ENCODE data around the gene RGS19. TPM values are rescaled to one million over a fixed set of nuclear protein-coding genes. Genes with fewer than 3 reads are reported as not detected.

The RGS19 gene
- total and polyA plus RNA-seq, 9 donors: 4.9 to 10.4 (median 7.2) TPM

DNA sequence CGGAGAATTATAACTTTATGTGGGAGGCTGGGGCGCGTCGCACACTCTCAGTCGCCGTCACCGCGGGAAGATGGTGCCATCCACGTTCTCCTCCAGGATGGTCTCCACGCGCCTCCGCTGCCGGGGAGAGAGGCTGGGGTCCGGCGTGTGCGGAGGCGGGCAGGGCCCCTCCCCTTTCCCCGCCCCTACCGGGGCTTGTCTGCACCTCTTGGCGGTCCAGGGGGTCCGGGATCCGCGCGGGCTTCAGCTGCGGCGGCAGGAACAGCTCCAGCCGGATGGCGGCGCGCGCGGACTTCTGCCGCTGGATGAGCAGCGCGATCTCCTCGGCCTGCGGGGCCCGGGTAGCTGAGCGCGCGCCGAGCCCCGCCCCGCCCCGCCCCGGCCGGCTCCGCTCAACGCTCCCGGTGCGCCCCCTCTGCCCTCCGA lies 4.1 kb upstream of the RGS19 start:
- peaks cover 8% of the 10 kb centered on the region for H3K9me3 ChIP-seq (replicated peaks; ENCODE audit: control insufficient read depth, low read depth, low read length)
- 0% methylated on average over 52 of the region's 52 CpGs for WGBS (ENCODE audit: insufficient coverage)
- peaks cover 57% of the 10 kb centered on the region for H3K27me3 ChIP-seq (ENCODE audit: control insufficient read depth, insufficient read depth, low read length)
- H3K4me1 ChIP-seq (ENCODE audit: control insufficient read depth, insufficient read depth, low read length): peaks cover 37% of the 10 kb centered on the region
- H3K36me3 ChIP-seq (ENCODE audit: control insufficient read depth, insufficient read depth, low read length): no peaks in the 10 kb centered on the region
- no peak overlapping the region for H3K27ac ChIP-seq (ENCODE audit: low read length)
- peak; percentile 83 for DNase-seq
- H3K4me3 ChIP-seq (ENCODE audit: low read length): peak overlapping the region; percentile 26

DNA sequence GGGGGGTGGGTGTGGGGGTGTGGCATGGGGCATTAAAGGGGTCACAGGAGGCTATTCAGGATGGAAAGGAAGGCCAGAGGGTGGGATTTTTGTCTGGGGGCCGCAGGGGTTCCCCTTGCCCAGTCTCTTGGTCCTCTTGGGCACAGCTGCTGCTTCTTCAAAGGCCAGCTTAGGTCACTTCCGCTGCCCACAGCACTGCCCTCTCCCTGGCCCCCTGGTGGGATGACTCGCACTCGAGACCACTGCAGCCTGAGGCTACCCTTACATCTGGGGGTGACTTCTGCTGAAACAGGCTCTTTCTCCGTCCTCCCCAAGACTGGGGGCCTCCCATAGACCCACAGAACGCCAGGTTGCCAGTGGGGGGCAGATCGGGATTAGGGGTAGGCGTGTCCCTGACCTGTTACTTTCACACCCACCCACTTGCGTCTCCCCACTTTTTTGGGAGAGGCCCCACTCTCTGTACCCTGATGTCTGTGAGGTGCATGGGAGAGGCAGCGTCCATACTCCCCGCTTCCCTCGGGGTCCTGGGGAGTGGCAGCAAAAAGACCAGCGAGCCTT lies 3.6 kb upstream of the RGS19 start:
- Histone ChIP-seq H3K4me1 (ENCODE audit: control insufficient read depth, insufficient read depth, low read length) (peaks cover 42% of the 10 kb centered on the region), H3K27me3 (ENCODE audit: control insufficient read depth, insufficient read depth, low read length) (peaks cover 54% of the 10 kb centered on the region), H3K4me3 (ENCODE audit: low read length) (peak overlapping the region; percentile 26), H3K36me3 (ENCODE audit: control insufficient read depth, insufficient read depth, low read length) (no peaks in the 10 kb centered on the region), H3K9me3 (replicated peaks; ENCODE audit: control insufficient read depth, low read depth, low read length) (peaks cover 7% of the 10 kb centered on the region), H3K27ac (ENCODE audit: low read length) (no peak overlapping the region)
- WGBS (ENCODE audit: insufficient coverage): 6% methylated on average over 7 of the region's 13 CpGs
- no peak for DNase-seq

DNA sequence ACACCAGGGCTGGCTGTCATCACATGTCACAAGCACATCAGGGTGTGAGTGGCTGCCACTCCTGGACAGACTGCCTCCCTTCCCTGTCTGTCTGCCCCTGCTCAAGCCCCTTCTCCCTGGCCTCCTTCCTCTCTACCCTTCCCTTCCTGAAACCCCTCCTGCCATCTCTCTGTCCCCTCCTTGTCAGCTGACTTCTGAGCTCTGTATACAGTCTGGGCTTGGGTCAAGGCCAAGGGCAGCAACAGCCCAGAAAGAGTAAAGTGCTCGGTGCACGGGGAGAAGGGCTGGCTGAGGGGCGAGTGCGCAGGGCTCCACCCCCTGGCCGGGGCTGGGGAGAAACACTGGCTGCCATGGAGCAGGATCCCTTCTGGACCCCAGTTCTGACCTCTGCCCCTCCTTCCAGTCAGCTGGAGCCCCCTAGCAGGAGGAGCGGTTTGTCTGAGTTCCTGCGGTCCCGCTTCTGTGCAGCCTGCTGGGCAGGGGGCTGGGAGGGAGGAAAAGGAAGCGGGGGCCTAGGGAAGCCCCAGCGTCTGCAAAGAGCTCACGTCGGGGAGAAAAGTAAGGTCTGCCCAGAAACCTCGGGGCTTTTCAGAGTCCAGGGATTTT lies 2.9 kb upstream of the RGS19 start:
- H3K36me3 ChIP-seq (ENCODE audit: control insufficient read depth, insufficient read depth, low read length): no peaks in the 10 kb centered on the region
- DNase-seq: no peak
- peaks cover 42% of the 10 kb centered on the region for H3K4me1 ChIP-seq (ENCODE audit: control insufficient read depth, insufficient read depth, low read length)
- 10% methylated on average over 10 of the region's 13 CpGs for WGBS (ENCODE audit: insufficient coverage)
- H3K9me3 ChIP-seq (replicated peaks; ENCODE audit: control insufficient read depth, low read depth, low read length): peaks cover 3% of the 10 kb centered on the region
- H3K27ac ChIP-seq (ENCODE audit: low read length): no peak overlapping the region
- H3K27me3 ChIP-seq (ENCODE audit: control insufficient read depth, insufficient read depth, low read length): peaks cover 51% of the 10 kb centered on the region
- H3K4me3 ChIP-seq (ENCODE audit: low read length): no peak overlapping the region

DNA sequence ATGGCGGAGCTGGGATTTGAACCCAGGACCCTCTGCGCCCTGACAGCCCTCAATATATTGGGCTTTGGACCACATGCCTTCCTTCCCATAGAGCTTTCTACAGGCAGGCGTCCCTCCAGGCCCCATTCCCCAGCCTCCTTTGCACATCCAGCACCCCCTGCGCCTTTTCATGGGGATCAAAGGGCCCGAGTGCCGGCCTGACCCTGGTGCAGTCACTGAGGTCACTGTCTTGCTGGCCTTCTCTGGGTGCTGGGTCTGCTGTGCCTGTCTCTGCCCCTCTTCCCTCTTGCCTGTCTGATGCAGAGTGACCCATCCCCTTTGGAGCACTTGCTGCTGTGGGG lies 2.3 kb upstream of the RGS19 start:
- 83% methylated on average over 6 of the region's 6 CpGs for WGBS (ENCODE audit: insufficient coverage)
- H3K4me1 ChIP-seq (ENCODE audit: control insufficient read depth, insufficient read depth, low read length): peaks cover 42% of the 10 kb centered on the region
- H3K9me3 ChIP-seq (replicated peaks; ENCODE audit: control insufficient read depth, low read depth, low read length): peaks cover under 1% of the 10 kb centered on the region
- no peak overlapping the region for H3K4me3 ChIP-seq (ENCODE audit: low read length)
- H3K36me3 ChIP-seq (ENCODE audit: control insufficient read depth, insufficient read depth, low read length): no peaks in the 10 kb centered on the region
- DNase-seq: no peak
- H3K27ac ChIP-seq (ENCODE audit: low read length): no peak overlapping the region
- H3K27me3 ChIP-seq (ENCODE audit: control insufficient read depth, insufficient read depth, low read length): peaks cover 49% of the 10 kb centered on the region

DNA sequence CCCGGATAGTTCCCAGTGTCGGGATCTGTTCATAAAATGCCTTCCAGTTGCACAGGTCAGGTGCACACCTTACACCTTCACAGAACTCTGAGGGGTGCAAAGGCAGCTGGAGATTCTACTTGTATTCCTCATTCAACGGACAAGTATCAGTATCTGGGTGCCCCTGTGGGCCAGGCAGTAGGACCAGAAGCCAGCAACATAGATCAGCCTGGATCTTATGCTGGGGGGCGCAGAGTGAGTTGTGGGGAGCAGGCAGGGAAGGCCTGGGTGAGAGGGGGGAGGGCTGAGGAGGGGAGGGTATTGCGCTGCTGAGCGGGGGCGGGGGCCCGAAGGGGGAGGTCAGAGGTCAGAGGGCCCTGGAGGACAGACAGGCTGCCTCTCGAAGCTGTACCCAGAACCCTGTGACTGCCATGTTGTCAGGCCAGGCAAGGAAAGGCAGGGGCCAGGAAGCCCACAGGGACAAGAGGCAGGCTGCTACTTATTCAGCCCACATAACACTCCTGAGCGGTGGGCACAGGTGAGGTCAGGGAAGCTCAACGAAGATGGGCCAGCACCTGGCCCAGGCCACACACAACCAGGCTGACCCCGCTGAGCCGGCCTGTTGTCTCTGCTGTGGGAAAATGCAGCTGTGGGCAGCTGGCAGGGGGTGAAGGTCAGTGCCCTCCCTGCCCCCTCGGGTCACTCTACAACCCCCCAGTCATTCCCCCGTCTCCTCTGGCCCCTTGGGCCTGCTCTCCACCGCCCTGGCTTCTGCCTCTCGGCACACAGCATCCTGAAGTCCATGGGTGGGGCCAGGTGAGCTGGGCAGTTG lies 1.7 kb upstream of the RGS19 start:
- H3K4me1 ChIP-seq (ENCODE audit: control insufficient read depth, insufficient read depth, low read length): peaks cover 42% of the 10 kb centered on the region
- 58% methylated on average over 10 of the region's 17 CpGs for WGBS (ENCODE audit: insufficient coverage)

DNA sequence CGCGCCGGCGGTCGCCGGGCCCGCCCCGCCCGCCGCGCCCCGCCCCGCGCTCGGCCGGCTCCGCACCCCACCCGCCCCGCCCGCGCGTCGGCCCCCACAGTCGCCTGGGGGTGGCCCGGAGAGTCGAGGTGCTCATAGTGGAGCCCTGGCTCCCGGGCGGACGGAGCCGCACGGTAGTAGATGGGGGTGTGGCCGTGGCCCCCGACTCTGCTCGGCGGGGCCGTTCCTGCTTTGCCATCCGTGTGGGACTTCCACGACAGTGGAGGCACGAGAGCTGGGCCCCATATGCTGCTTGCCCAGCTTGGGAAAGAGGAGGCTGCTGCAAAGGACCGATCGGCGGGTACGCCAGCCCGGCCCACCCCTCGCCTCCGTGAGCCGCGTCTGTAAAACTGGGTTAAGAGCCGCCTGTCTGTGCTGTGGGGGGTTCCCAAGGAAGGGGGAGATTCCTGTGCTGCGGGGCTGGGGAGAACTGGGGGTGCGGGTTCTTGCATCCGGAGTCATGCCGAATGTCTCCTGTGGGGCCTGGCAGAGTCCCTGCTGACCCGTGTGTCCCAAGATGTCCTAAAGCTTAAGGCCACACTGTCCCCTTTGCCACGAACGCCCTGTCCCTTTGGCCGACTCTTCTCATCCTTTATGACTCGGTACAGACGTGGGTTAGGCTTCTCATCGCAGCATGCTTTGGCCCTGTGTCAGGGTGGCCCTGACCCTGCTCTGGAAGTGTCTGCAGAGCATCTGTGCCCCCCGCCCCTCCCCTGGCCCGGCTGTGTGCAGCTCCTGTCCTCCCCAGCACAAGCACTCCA lies 895 bp upstream of the RGS19 start, which contains the start of gene OPRL1:
TSS of gene OPRL1 (plus strand) at position 70 of the 800 bp plus-strand sequence. CDS start 12,639 bp downstream, outside the sequence.
- WGBS (ENCODE audit: insufficient coverage): 5% methylated on average over 46 of the region's 62 CpGs
- Histone ChIP-seq H3K27me3 (ENCODE audit: control insufficient read depth, insufficient read depth, low read length) (peaks cover 36% of the 10 kb centered on the region), H3K4me1 (ENCODE audit: control insufficient read depth, insufficient read depth, low read length) (peaks cover 42% of the 10 kb centered on the region), H3K27ac (ENCODE audit: low read length) (peak within 1 kb of the TSS; percentile 29), H3K4me3 (ENCODE audit: low read length) (peak within 1 kb of the TSS; percentile 72), H3K36me3 (ENCODE audit: control insufficient read depth, insufficient read depth, low read length) (no peaks in the 10 kb centered on the region), H3K9me3 (replicated peaks; ENCODE audit: control insufficient read depth, low read depth, low read length) (no peaks in the 10 kb centered on the region)
- DNase-seq: no peak

More for the DNA sequence above, 1.7 kb upstream of the RGS19 start:
- Histone ChIP-seq H3K27me3 (ENCODE audit: control insufficient read depth, insufficient read depth, low read length) (peaks cover 44% of the 10 kb centered on the region), H3K9me3 (replicated peaks; ENCODE audit: control insufficient read depth, low read depth, low read length) (no peaks in the 10 kb centered on the region), H3K27ac (ENCODE audit: low read length) (no peak overlapping the region), H3K36me3 (ENCODE audit: control insufficient read depth, insufficient read depth, low read length) (no peaks in the 10 kb centered on the region), H3K4me3 (ENCODE audit: low read length) (peak overlapping the region; percentile 40)
- DNase-seq: no peak

DNA sequence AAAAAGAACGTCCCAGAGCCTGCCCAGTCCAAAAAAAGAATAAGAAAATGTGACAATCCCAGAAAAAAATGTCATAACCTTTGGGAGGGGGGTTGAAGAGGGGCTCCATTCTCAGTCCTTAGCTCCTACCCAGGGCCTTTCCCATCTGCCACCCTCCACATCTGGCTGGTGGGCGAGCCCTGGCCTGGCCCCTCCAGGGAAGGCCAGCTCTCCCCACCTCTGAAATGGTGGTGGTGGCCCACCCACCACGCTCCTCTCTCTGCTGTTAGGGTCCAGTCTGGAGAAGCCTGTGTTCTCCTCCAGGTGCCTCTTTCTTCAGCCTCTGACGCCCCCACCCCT lies 415 bp downstream of the RGS19 start:
- no peaks in the 10 kb centered on the region for H3K9me3 ChIP-seq (replicated peaks; ENCODE audit: control insufficient read depth, low read depth, low read length)
- peaks cover 33% of the 10 kb centered on the region for H3K4me1 ChIP-seq (ENCODE audit: control insufficient read depth, insufficient read depth, low read length)
- H3K27ac ChIP-seq (ENCODE audit: low read length): no peak overlapping the region
- DNase-seq: no peak
- 40% methylated on average over 1 of the region's 4 CpGs for WGBS (ENCODE audit: insufficient coverage)
- peaks cover 3% of the 10 kb centered on the region for H3K36me3 ChIP-seq (ENCODE audit: control insufficient read depth, insufficient read depth, low read length)
- peaks cover 24% of the 10 kb centered on the region for H3K27me3 ChIP-seq (ENCODE audit: control insufficient read depth, insufficient read depth, low read length)
- H3K4me3 ChIP-seq (ENCODE audit: low read length): peak overlapping the region; percentile 72

DNA sequence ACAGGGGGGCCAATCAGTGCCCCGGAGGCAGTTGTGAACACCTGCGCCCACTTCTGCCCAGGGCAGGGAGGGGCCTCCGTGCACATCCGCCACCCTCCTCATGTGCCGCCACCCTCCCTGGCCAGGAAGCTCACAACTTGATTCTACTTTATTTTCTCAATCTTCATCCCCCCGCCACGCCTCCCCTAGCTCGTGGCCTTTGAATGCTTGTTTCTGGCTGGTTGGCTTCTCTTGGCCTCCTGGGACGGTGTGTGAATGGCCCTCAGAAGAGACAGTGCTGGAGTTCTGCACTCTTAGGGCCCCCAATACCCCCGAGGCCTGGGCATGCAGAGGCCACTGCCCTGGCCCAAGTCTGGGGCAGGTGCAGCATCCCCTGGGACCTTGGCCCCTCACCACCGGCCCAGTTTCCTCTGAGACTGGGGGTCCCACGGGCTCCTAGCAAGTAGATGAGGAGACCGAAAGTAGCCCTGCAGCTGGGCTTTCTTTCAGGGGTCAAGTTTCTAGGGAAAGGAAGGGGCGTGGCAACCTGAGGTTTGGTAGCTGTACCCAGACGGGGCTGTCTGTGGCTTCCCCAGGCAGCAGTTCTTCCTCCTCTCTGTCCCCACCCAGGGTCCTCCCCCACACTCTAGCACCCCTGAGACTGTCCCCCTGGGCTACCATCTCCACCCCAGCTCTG lies 1.3 kb downstream of the RGS19 start:
- Histone ChIP-seq H3K4me3 (ENCODE audit: low read length) (peak overlapping the region; percentile 72), H3K27ac (ENCODE audit: low read length) (no peak overlapping the region), H3K4me1 (ENCODE audit: control insufficient read depth, insufficient read depth, low read length) (peaks cover 29% of the 10 kb centered on the region), H3K27me3 (ENCODE audit: control insufficient read depth, insufficient read depth, low read length) (peaks cover 18% of the 10 kb centered on the region), H3K36me3 (ENCODE audit: control insufficient read depth, insufficient read depth, low read length) (peaks cover 7% of the 10 kb centered on the region), H3K9me3 (replicated peaks; ENCODE audit: control insufficient read depth, low read depth, low read length) (no peaks in the 10 kb centered on the region)
- DNase-seq: peak; percentile 30
- WGBS (ENCODE audit: insufficient coverage): 48% methylated on average over 10 of the region's 15 CpGs

DNA sequence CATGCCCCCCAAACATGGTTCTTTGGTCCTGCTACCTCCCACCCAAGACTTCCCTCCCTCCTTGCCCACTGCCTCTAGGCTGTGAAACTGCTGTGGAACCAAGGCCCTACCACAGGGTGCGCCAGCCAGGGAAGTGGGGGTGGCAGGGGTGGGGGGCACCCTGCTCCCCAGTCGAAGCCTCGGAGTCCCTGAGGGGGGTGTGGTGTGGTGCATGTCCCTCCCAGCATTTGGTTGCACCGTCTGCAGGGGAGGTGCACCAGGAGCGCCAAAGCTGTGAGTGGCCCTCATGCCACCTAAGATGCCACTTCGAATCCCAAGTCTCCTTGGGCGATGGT lies 1.8 kb downstream of the RGS19 start:
- Histone ChIP-seq H3K4me1 (ENCODE audit: control insufficient read depth, insufficient read depth, low read length) (peaks cover 26% of the 10 kb centered on the region), H3K36me3 (ENCODE audit: control insufficient read depth, insufficient read depth, low read length) (peaks cover 12% of the 10 kb centered on the region), H3K4me3 (ENCODE audit: low read length) (peak overlapping the region; percentile 15), H3K27ac (ENCODE audit: low read length) (no peak overlapping the region), H3K27me3 (ENCODE audit: control insufficient read depth, insufficient read depth, low read length) (peaks cover 12% of the 10 kb centered on the region), H3K9me3 (replicated peaks; ENCODE audit: control insufficient read depth, low read depth, low read length) (no peaks in the 10 kb centered on the region)
- 72% methylated on average over 7 of the region's 7 CpGs for WGBS (ENCODE audit: insufficient coverage)
- DNase-seq: peak; percentile 13
